ENCODE data around the gene LIPE. TPM values are rescaled to one million over a fixed set of nuclear protein-coding genes. Genes with fewer than 3 reads are reported as not detected.

The LIPE gene
- total RNA-seq, 4 donors from 2014 or later: 33.9 to 82.6 (median 51.5) TPM

DNA sequence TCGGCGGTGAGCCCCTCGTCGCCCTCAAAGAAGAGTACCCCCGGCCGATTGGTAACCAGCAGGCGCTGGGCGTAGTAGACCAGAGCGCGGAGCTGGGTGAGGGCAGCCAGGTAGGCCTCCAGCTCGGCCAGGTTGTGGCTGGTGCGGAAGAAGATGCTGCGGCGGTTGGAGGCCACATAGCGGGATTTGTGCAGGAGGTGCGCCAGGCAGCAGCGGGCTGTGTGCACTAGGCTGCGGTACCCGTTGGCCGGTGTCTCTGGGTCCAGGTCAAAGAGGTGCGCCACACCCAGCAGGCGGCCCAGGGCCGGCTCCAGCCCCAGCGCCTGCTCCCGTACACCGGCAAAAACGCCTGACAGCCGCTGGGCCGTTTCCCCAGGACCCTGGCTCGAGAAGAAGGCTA lies 16.8 kb downstream of the LIPE start:
- H3K27ac ChIP-seq: no peak overlapping the region
- H3K9me3 ChIP-seq: no peaks in the 10 kb centered on the region
- H3K4me1 ChIP-seq: peaks cover 4% of the 10 kb centered on the region
- WGBS: 91% methylated on average over 12 of the region's 30 CpGs
- peaks cover 10% of the 10 kb centered on the region for H3K36me3 ChIP-seq
- no peak for TF ChIP-seq EP300 (IDR thresholded peaks at IDR 0.05)
- TF ChIP-seq, protein P1, sequence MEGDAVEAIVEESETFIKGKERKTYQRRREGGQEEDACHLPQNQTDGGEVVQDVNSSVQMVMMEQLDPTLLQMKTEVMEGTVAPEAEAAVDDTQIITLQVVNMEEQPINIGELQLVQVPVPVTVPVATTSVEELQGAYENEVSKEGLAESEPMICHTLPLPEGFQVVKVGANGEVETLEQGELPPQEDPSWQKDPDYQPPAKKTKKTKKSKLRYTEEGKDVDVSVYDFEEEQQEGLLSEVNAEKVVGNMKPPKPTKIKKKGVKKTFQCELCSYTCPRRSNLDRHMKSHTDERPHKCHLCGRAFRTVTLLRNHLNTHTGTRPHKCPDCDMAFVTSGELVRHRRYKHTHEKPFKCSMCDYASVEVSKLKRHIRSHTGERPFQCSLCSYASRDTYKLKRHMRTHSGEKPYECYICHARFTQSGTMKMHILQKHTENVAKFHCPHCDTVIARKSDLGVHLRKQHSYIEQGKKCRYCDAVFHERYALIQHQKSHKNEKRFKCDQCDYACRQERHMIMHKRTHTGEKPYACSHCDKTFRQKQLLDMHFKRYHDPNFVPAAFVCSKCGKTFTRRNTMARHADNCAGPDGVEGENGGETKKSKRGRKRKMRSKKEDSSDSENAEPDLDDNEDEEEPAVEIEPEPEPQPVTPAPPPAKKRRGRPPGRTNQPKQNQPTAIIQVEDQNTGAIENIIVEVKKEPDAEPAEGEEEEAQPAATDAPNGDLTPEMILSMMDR (IDR thresholded peaks at IDR 0.05): no peak
- TF ChIP-seq POLR2AphosphoS5 (IDR thresholded peaks at IDR 0.05): no peak
- TF ChIP-seq POLR2A (IDR thresholded peaks at IDR 0.05): no peak
- H3K27me3 ChIP-seq: no peaks in the 10 kb centered on the region
- DNase-seq (ENCODE audit: low spot score in 2 of 2): no peak
- no peak overlapping the region for H3K4me3 ChIP-seq

GRCh38 chr19:42409477-42409876 lies 17.7 kb downstream of the LIPE start:
- no peak for TF ChIP-seq EP300 (IDR thresholded peaks at IDR 0.05)
- TF ChIP-seq POLR2AphosphoS5 (IDR thresholded peaks at IDR 0.05): no peak
- TF ChIP-seq, protein P1 (IDR thresholded peaks at IDR 0.05): no peak
- no peak for TF ChIP-seq POLR2A (IDR thresholded peaks at IDR 0.05)
- 66% methylated on average over 6 of the region's 6 CpGs for WGBS
- H3K27ac ChIP-seq: no peak overlapping the region
- peaks cover 4% of the 10 kb centered on the region for H3K4me1 ChIP-seq
- no peak for DNase-seq (ENCODE audit: low spot score in 2 of 2)
- no peaks in the 10 kb centered on the region for H3K9me3 ChIP-seq
- H3K36me3 ChIP-seq: peaks cover 10% of the 10 kb centered on the region
- H3K27me3 ChIP-seq: no peaks in the 10 kb centered on the region
- no peak overlapping the region for H3K4me3 ChIP-seq

DNA sequence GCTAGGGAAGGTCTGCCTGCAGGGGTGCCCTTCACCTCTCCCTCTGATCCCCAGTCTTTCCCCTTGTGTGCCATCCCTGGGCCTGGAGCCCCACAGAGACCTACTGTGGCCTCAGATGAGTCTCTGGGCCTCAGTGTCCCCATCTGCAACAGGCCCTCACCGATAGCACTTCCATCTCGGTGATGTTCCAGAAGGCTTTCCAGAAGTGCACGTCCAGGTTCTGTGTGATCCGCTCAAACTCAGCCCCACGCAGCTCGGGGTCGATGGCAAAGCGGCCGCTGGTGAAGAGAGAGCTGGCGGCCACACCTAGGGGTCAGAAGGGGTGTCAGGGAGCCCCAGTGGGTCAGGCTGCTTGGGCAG lies 19.4 kb downstream of the LIPE start:
- Histone ChIP-seq H3K4me1 (peaks cover 4% of the 10 kb centered on the region), H3K27ac (no peak overlapping the region), H3K36me3 (peaks cover 10% of the 10 kb centered on the region), H3K27me3 (no peaks in the 10 kb centered on the region), H3K4me3 (no peak overlapping the region), H3K9me3 (no peaks in the 10 kb centered on the region)
- TF ChIP-seq POLR2AphosphoS5 (IDR thresholded peaks at IDR 0.05): no peak
- TF ChIP-seq EP300 (IDR thresholded peaks at IDR 0.05): no peak
- TF ChIP-seq POLR2A (IDR thresholded peaks at IDR 0.05): no peak
- TF ChIP-seq, protein P1 (IDR thresholded peaks at IDR 0.05): no peak
- WGBS: 98% methylated on average over 10 of the region's 10 CpGs
- DNase-seq (ENCODE audit: low spot score in 2 of 2): no peak

GRCh38 chr19:42407085-42407815 lies 19.9 kb downstream of the LIPE start:
- H3K4me1 ChIP-seq: peaks cover 8% of the 10 kb centered on the region
- TF ChIP-seq EP300 (IDR thresholded peaks at IDR 0.05) (no peak), POLR2A (IDR thresholded peaks at IDR 0.05) (no peak), POLR2AphosphoS5 (IDR thresholded peaks at IDR 0.05) (no peak)
- TF ChIP-seq, protein P1 (IDR thresholded peaks at IDR 0.05): no peak
- peaks cover 10% of the 10 kb centered on the region for H3K36me3 ChIP-seq
- no peak for DNase-seq (ENCODE audit: low spot score in 2 of 2)
- H3K4me3 ChIP-seq: no peak overlapping the region
- no peak overlapping the region for H3K27ac ChIP-seq
- H3K27me3 ChIP-seq: no peaks in the 10 kb centered on the region
- H3K9me3 ChIP-seq: no peaks in the 10 kb centered on the region
- 92% methylated on average over 25 of the region's 30 CpGs for WGBS

DNA sequence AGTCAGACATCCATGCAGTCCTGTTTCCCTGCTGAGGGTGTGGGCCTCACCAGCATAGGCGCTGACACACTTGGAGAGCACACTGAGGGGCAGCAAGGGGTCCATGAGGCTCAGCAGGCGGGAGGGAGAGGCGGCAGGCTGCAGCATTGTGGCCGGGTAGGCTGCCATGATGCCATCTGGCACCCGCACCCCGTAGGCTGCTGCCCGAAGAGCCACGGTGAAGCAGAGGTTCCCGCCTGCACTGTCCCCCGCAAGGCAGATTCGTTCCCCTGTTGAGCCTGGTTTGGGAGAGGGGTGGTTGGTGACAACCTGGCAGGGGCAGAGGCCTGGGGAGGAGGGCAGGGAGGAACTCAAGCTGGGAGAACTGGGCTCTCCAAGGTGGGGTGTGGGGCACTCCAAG lies 21.1 kb downstream of the LIPE start:
- H3K4me3 ChIP-seq: no peak overlapping the region
- H3K4me1 ChIP-seq: peaks cover 20% of the 10 kb centered on the region
- H3K36me3 ChIP-seq: peaks cover 10% of the 10 kb centered on the region
- DNase-seq (ENCODE audit: low spot score in 2 of 2): no peak
- WGBS: 97% methylated on average over 7 of the region's 11 CpGs
- no peaks in the 10 kb centered on the region for H3K9me3 ChIP-seq
- H3K27me3 ChIP-seq: no peaks in the 10 kb centered on the region
- no peak overlapping the region for H3K27ac ChIP-seq
- TF ChIP-seq POLR2AphosphoS5 (IDR thresholded peaks at IDR 0.05): no peak
- TF ChIP-seq, protein P1 (IDR thresholded peaks at IDR 0.05): no peak
